CD4-positive, alpha-beta T cell treated with Interleukin-1 beta for 1 hour (primary cell): ENCODE measurements around the gene EFHC1.

Experiments
- DNase-seq, 2 donors: peaks; one replicate each; pipeline ENCODE4 v3.0.0-alpha.2; 2020 to 2022

Gene EFHC1

GRCh38 chr6:52558266-52559000, 138.3 kb downstream of the EFHC1 start:
- DNase-seq, result no peak

GRCh38 chr6:52560462-52560861, 140.3 kb downstream of the EFHC1 start:
- no peak for DNase-seq

- no peak for DNase-seq
Observed at GRCh38 chr6:52562911-52563310, 142.8 kb downstream of the EFHC1 start.

GRCh38 chr6:52564856-52565255, 144.7 kb downstream of the EFHC1 start:
- no peak for DNase-seq

- DNase-seq, result no peak
Observed at GRCh38 chr6:52566201-52566600, 146.1 kb downstream of the EFHC1 start.

GRCh38 chr6:52566853-52567279, 146.7 kb downstream of the EFHC1 start:
- DNase-seq, result no peak

- DNase-seq, result no peak
Observed at GRCh38 chr6:52568320-52568719, 148.2 kb downstream of the EFHC1 start.

- DNase-seq, result no peak
Observed at GRCh38 chr6:52570291-52570700, 150.2 kb downstream of the EFHC1 start.

- DNase-seq, result no peak
Observed at GRCh38 chr6:52571099-52571755, 151.1 kb downstream of the EFHC1 start.

- DNase-seq, result no peak
Observed at GRCh38 chr6:52572536-52572935, 152.4 kb downstream of the EFHC1 start.

- DNase-seq, result no peak
Observed at GRCh38 chr6:52573295-52573694, 153.2 kb downstream of the EFHC1 start.
